Neural progenitor cell (in vitro differentiated cells): ENCODE data around the gene SOBP. TPM values are rescaled to one million over a fixed set of nuclear protein-coding genes. Genes with fewer than 3 reads are reported as not detected.

Experiments used
- DNase-seq: peaks from one replicate; pipeline ENCODE4 v3.0.0-alpha.2; 2016; ENCODE audit warnings: low spot score
- H2AFZ ChIP-seq: fragments of 200-600 bp; sonication (generic); replicated peaks from 2 replicates; pipeline ENCODE4 v1.6.1; 2016; ENCODE audit warnings: antibody characterized with exemption
- H3F3A ChIP-seq: fragments of 200-600 bp; sonication (generic); 2 replicates; pipeline ENCODE4 v1.6.1; 2016; ENCODE audit warnings: antibody characterized with exemption, low read depth
- H3K27ac ChIP-seq: fragments of 200-600 bp; sonication (generic); 2 replicates; pipeline ENCODE4 v1.5.1; 2016; ENCODE audit warnings: mild to moderate bottlenecking
- H3K27me3 ChIP-seq: fragments of 200-600 bp; sonication (generic); 2 replicates; pipeline ENCODE4 v1.6.1; 2016; ENCODE audit warnings: mild to moderate bottlenecking, moderate library complexity
- H3K36me3 ChIP-seq: fragments of 200-600 bp; sonication (generic); 2 replicates; pipeline ENCODE4 v1.5.1; 2016
- H3K4me1 ChIP-seq: fragments of 200-600 bp; sonication (generic); 2 replicates; pipeline ENCODE4 v1.6.1; 2016; ENCODE audit warnings: mixed run types
- H3K4me2 ChIP-seq: fragments of 200-600 bp; sonication (generic); 2 replicates; pipeline ENCODE4 v1.6.1; 2016
- H3K4me3 ChIP-seq: fragments of 200-600 bp; sonication (generic); 2 replicates; pipeline ENCODE4 v1.5.1; 2016
- H3K79me2 ChIP-seq: fragments of 200-600 bp; sonication (generic); 2 replicates; pipeline ENCODE4 v1.6.1; 2016; ENCODE audit warnings: low read depth
- H3K9ac ChIP-seq: fragments of 200-600 bp; sonication (generic); 2 replicates; pipeline ENCODE4 v1.6.1; 2016
- H3K9me3 ChIP-seq: fragments of 200-600 bp; sonication (generic); 2 replicates; pipeline ENCODE4 v1.5.1; 2016; ENCODE audit warnings: low read depth
- H4K20me1 ChIP-seq: fragments of 200-600 bp; sonication (generic); 2 replicates; pipeline ENCODE4 v1.6.1; 2016; ENCODE audit warnings: low read depth
- H3K27ac Mint-ChIP-seq: 3 replicates; pipeline ENCODE4 v1.8.0; 2021; ENCODE audit warnings: mixed read lengths
- H3K27me3 Mint-ChIP-seq: 2 replicates; pipeline ENCODE4 v1.8.0; 2022; ENCODE audit warnings: low read depth, mild to moderate bottlenecking, inconsistent platforms, moderate library complexity, mixed read lengths; ENCODE audit not compliant: insufficient read depth
- H3K36me3 Mint-ChIP-seq: 3 replicates; pipeline ENCODE4 v1.8.0; 2021; ENCODE audit warnings: mixed read lengths
- H3K4me1 Mint-ChIP-seq: 3 replicates; pipeline ENCODE4 v1.8.0; 2021; ENCODE audit warnings: mixed read lengths
- H3K4me3 Mint-ChIP-seq: 3 replicates; pipeline ENCODE4 v1.8.0; 2021; ENCODE audit warnings: mild to moderate bottlenecking, moderate library complexity, mixed read lengths
- H3K9me3 Mint-ChIP-seq: 3 replicates; pipeline ENCODE4 v1.8.0; 2020; ENCODE audit warnings: mixed read lengths
- EZH2 ChIP-seq: fragments of 200-600 bp; sonication (generic); IDR thresholded peaks from 2 replicates; pipeline ENCODE4 v1.6.1; 2017; ENCODE audit warnings: antibody characterized with exemption, mild to moderate bottlenecking, moderate library complexity
- EZH2phosphoT487 ChIP-seq: fragments of 200-600 bp; sonication (generic); IDR thresholded peaks from 2 replicates; pipeline ENCODE4 v1.6.1; 2017; ENCODE audit warnings: antibody characterized with exemption
- total RNA-seq: library from RNA; depleted of rRNA; stranded (reverse); fragments of >200 nt; gene quantifications from 2 replicates; pipeline ENCODE4 v1.2.3, GENCODE V29; 2015; ENCODE audit warnings: low replicate concordance
- TF ChIP-seq, protein P1 (sequence below): fragments of 200-600 bp; sonication (generic); IDR thresholded peaks from 2 replicates; pipeline ENCODE4 v1.5.1; 2017; ENCODE audit warnings: antibody characterized with exemption, mild to moderate bottlenecking

SOBP gene
- total RNA-seq, 1 donor from 2014 or later, result 12.6 TPM

- Histone ChIP-seq H2AFZ (no peak overlapping the region), H3K27me3 (no peaks in the 10 kb centered on the region), H3K27ac (no peak overlapping the region), H3K4me3 (no peak overlapping the region), H3K9me3 (no peaks in the 10 kb centered on the region), H3K79me2 (peaks cover 10% of the 10 kb centered on the region), H3F3A (peaks cover 48% of the 10 kb centered on the region), H3K36me3 (no peaks in the 10 kb centered on the region), H3K4me2 (peak overlapping the region; percentile 78), H4K20me1 (peaks cover 30% of the 10 kb centered on the region), H3K9ac (no peak overlapping the region), H3K4me1 (peaks cover 73% of the 10 kb centered on the region)
- no peaks in the 10 kb centered on the region for H3K9me3 Mint-ChIP-seq
- H3K27ac Mint-ChIP-seq, result peak overlapping the region; percentile 15
- peaks cover 89% of the 10 kb centered on the region for H3K4me1 Mint-ChIP-seq
- DNase-seq, result no peak
- TF ChIP-seq EZH2 (no peak), EZH2phosphoT487 (no peak)
- TF ChIP-seq, protein P1, sequence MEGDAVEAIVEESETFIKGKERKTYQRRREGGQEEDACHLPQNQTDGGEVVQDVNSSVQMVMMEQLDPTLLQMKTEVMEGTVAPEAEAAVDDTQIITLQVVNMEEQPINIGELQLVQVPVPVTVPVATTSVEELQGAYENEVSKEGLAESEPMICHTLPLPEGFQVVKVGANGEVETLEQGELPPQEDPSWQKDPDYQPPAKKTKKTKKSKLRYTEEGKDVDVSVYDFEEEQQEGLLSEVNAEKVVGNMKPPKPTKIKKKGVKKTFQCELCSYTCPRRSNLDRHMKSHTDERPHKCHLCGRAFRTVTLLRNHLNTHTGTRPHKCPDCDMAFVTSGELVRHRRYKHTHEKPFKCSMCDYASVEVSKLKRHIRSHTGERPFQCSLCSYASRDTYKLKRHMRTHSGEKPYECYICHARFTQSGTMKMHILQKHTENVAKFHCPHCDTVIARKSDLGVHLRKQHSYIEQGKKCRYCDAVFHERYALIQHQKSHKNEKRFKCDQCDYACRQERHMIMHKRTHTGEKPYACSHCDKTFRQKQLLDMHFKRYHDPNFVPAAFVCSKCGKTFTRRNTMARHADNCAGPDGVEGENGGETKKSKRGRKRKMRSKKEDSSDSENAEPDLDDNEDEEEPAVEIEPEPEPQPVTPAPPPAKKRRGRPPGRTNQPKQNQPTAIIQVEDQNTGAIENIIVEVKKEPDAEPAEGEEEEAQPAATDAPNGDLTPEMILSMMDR, result no peak
- peaks cover 1% of the 10 kb centered on the region for H3K36me3 Mint-ChIP-seq
- peaks cover 3% of the 10 kb centered on the region for H3K27me3 Mint-ChIP-seq
- no peak overlapping the region for H3K4me3 Mint-ChIP-seq
These were observed 123.0 kb downstream of the SOBP start for GRCh38 chr6:107612762-107613415.

GRCh38 chr6:107613651-107614379 lies 123.9 kb downstream of the SOBP start:
- no peaks in the 10 kb centered on the region for H3K36me3 ChIP-seq
- no peak overlapping the region for H3K4me2 ChIP-seq
- Mint-ChIP-seq H3K9me3 (no peaks in the 10 kb centered on the region), H3K4me3 (no peak overlapping the region), H3K36me3 (peaks cover 1% of the 10 kb centered on the region), H3K27ac (no peak overlapping the region), H3K4me1 (peaks cover 89% of the 10 kb centered on the region), H3K27me3 (peaks cover 3% of the 10 kb centered on the region)
- DNase-seq, result no peak
- H3K4me3 ChIP-seq, result no peak overlapping the region
- H4K20me1 ChIP-seq, result peaks cover 30% of the 10 kb centered on the region
- H3K9ac ChIP-seq, result no peak overlapping the region
- no peaks in the 10 kb centered on the region for H3K27me3 ChIP-seq
- peaks cover 10% of the 10 kb centered on the region for H3K79me2 ChIP-seq
- no peaks in the 10 kb centered on the region for H3K9me3 ChIP-seq
- no peak overlapping the region for H3K27ac ChIP-seq
- peaks cover 75% of the 10 kb centered on the region for H3K4me1 ChIP-seq
- H2AFZ ChIP-seq, result no peak overlapping the region
- peaks cover 48% of the 10 kb centered on the region for H3F3A ChIP-seq
- TF ChIP-seq, protein P1, result no peak
- TF ChIP-seq EZH2phosphoT487 (no peak), EZH2 (no peak)

- Mint-ChIP-seq H3K4me3 (peak overlapping the region; percentile 25), H3K4me1 (peaks cover 84% of the 10 kb centered on the region)
- H3F3A ChIP-seq, result peaks cover 48% of the 10 kb centered on the region
These were observed 124.9 kb downstream of the SOBP start for GRCh38 chr6:107614828-107615227.

More at GRCh38 chr6:107614828-107615227, 124.9 kb downstream of the SOBP start:
- Histone ChIP-seq H3K4me2 (peak overlapping the region; percentile 51), H3K79me2 (peaks cover 10% of the 10 kb centered on the region), H3K36me3 (no peaks in the 10 kb centered on the region), H3K4me3 (no peak overlapping the region), H3K27me3 (no peaks in the 10 kb centered on the region), H3K27ac (peak overlapping the region; percentile 46), H2AFZ (no peak overlapping the region), H3K4me1 (peaks cover 66% of the 10 kb centered on the region), H4K20me1 (peaks cover 30% of the 10 kb centered on the region), H3K9me3 (no peaks in the 10 kb centered on the region), H3K9ac (no peak overlapping the region)
- Mint-ChIP-seq H3K27me3 (peaks cover 3% of the 10 kb centered on the region), H3K27ac (peak overlapping the region; percentile 9), H3K9me3 (no peaks in the 10 kb centered on the region), H3K36me3 (peaks cover 3% of the 10 kb centered on the region)
- no peak for TF ChIP-seq EZH2
- TF ChIP-seq, protein P1, result no peak
- TF ChIP-seq EZH2phosphoT487, result no peak
- DNase-seq, result no peak
